ENCODE data around the gene UGT1A7.

The UGT1A7 gene

GRCh38 chr2:233800208-233800607, 118.5 kb downstream of the UGT1A7 start:
- TF ChIP-seq CTCF (conservative IDR thresholded peaks at IDR 0.05; ENCODE audit: control insufficient read depth, insufficient read depth, low read depth, low read length) = no peak
- no peak for DNase-seq (ENCODE audit: low read depth)
- no peak overlapping the region for H3K4me3 ChIP-seq (ENCODE audit: control insufficient read depth, low read depth, low read length)

- H3K4me3 ChIP-seq (ENCODE audit: control insufficient read depth, low read depth, low read length) = no peak overlapping the region
- no peak for TF ChIP-seq CTCF (conservative IDR thresholded peaks at IDR 0.05; ENCODE audit: control insufficient read depth, insufficient read depth, low read depth, low read length)
- DNase-seq (ENCODE audit: low read depth) = peak; percentile 10
Observed at GRCh38 chr2:233801357-233802131, 119.8 kb downstream of the UGT1A7 start.

- TF ChIP-seq CTCF (conservative IDR thresholded peaks at IDR 0.05; ENCODE audit: control insufficient read depth, insufficient read depth, low read depth, low read length) = no peak
- DNase-seq (ENCODE audit: low read depth) = no peak
- H3K4me3 ChIP-seq (ENCODE audit: control insufficient read depth, low read depth, low read length) = no peak overlapping the region
Observed at GRCh38 chr2:233802132-233802815, 120.6 kb downstream of the UGT1A7 start.

GRCh38 chr2:233803292-233803911, 121.7 kb downstream of the UGT1A7 start:
- TF ChIP-seq CTCF (conservative IDR thresholded peaks at IDR 0.05; ENCODE audit: control insufficient read depth, insufficient read depth, low read depth, low read length) = no peak
- H3K4me3 ChIP-seq (ENCODE audit: control insufficient read depth, low read depth, low read length) = no peak overlapping the region
- DNase-seq (ENCODE audit: low read depth) = no peak

- no peak for DNase-seq (ENCODE audit: low read depth)
- H3K4me3 ChIP-seq (ENCODE audit: control insufficient read depth, low read depth, low read length) = no peak overlapping the region
- no peak for TF ChIP-seq CTCF (conservative IDR thresholded peaks at IDR 0.05; ENCODE audit: control insufficient read depth, insufficient read depth, low read depth, low read length)
Observed at GRCh38 chr2:233803994-233804393, 122.3 kb downstream of the UGT1A7 start.

GRCh38 chr2:233807215-233807865, 125.6 kb downstream of the UGT1A7 start:
- TF ChIP-seq CTCF (conservative IDR thresholded peaks at IDR 0.05; ENCODE audit: control insufficient read depth, insufficient read depth, low read depth, low read length) = peak; percentile 11
- no peak overlapping the region for H3K4me3 ChIP-seq (ENCODE audit: control insufficient read depth, low read depth, low read length)
- no peak for DNase-seq (ENCODE audit: low read depth)
